HFF-Myc (cell line): Measurements from ENCODE around the gene AMMECR1L.
"Not testable (repeated sequence)": the region's sequence is repeated elsewhere in the genome, so short reads cannot be mapped to it uniquely, and the experiment has no call there.

Source experiments
- DNase-seq: peaks from one replicate; pipeline ENCODE4 v3.0.0-alpha.2; 2011; ENCODE audit warnings: low read depth; ENCODE audit errors: extremely low read depth
- H3K4me3 ChIP-seq: replicated peaks from 2 replicates; pipeline ENCODE4 v1.5.1; 2011; ENCODE audit warnings: low read depth, mild to moderate bottlenecking, control low read depth, low read length
- TF ChIP-seq, protein P1 (sequence below): IDR thresholded peaks from 2 replicates; pipeline ENCODE4 v1.5.1; 2012; ENCODE audit warnings: mild to moderate bottlenecking, low read depth, low read length, control low read depth; ENCODE audit errors: missing control alignments

Gene AMMECR1L

DNA sequence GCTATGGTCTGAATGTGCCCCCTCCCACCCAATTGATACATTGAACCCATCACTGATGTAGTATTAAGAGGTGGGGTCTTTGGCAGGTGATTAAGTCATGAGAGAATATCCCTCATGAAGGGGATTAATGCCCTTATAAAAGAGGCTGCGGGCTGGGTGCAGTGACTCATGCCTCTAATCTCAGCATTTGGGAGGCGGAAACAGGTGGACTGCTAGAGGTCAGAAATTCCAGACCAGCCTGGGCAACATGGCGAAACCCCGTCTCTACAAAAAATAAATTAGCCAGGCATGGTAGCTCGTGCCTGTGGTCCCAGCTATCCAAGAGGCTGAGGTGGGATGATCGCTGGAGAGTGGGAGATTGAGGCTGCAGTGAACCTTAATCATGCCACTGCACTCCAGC, 42.1 kb downstream of the AMMECR1L start:
- no peak for DNase-seq
- TF ChIP-seq, protein P1, sequence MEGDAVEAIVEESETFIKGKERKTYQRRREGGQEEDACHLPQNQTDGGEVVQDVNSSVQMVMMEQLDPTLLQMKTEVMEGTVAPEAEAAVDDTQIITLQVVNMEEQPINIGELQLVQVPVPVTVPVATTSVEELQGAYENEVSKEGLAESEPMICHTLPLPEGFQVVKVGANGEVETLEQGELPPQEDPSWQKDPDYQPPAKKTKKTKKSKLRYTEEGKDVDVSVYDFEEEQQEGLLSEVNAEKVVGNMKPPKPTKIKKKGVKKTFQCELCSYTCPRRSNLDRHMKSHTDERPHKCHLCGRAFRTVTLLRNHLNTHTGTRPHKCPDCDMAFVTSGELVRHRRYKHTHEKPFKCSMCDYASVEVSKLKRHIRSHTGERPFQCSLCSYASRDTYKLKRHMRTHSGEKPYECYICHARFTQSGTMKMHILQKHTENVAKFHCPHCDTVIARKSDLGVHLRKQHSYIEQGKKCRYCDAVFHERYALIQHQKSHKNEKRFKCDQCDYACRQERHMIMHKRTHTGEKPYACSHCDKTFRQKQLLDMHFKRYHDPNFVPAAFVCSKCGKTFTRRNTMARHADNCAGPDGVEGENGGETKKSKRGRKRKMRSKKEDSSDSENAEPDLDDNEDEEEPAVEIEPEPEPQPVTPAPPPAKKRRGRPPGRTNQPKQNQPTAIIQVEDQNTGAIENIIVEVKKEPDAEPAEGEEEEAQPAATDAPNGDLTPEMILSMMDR = no peak
- H3K4me3 ChIP-seq = no peak overlapping the region

- no peak for DNase-seq
- TF ChIP-seq, protein P1 = no peak
- H3K4me3 ChIP-seq = no peak overlapping the region
Measured at GRCh38 chr2:127841466-127842178, 44.1 kb downstream of the AMMECR1L start.

- H3K4me3 ChIP-seq = no peak overlapping the region
- TF ChIP-seq, protein P1 = no peak
- DNase-seq = no peak
Measured at GRCh38 chr2:127840893-127841292, 44.9 kb downstream of the AMMECR1L start.

DNA sequence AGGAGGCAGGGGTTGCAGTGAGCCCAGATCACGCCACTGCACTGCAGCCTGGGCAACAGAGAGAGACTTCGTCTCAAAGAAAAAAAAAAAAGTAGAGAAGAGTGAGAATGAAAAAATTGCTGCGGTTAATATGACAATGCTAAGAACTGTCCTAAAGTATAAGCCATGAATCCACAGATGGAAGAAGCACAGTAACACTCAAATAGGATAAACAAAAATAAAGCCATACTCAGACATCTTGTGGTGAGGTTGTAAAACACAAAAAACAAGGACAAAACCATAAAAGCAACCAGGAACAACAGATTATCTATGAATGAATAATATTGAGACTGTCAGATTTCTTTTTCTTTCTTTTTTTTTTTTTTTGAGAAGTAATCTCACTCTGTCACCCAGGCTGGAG, 50.8 kb downstream of the AMMECR1L start:
- DNase-seq = no peak
- TF ChIP-seq, protein P1 = no peak
- no peak overlapping the region for H3K4me3 ChIP-seq

DNA sequence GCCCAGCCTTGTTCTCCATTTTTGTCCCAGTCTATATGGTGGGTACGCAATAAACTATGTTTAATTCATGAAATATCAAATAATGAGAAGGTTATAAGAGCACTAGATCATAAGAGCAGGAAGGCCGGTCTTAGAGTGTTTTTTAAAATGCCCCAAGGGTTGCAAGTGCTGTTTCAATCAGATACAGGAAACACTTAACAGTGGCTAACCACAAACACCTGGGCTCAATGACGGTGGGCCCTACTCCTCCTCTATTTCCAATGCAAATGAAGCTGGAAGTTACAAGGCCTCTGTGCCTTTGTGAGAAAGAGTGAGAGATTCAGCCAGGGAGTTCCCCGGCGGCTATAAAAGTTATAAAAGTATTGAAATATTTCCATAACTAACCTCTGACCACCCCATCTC, 55.9 kb downstream of the AMMECR1L start:
- TF ChIP-seq, protein P1 = no peak
- H3K4me3 ChIP-seq = no peak overlapping the region
- peak; percentile 59 for DNase-seq

DNA sequence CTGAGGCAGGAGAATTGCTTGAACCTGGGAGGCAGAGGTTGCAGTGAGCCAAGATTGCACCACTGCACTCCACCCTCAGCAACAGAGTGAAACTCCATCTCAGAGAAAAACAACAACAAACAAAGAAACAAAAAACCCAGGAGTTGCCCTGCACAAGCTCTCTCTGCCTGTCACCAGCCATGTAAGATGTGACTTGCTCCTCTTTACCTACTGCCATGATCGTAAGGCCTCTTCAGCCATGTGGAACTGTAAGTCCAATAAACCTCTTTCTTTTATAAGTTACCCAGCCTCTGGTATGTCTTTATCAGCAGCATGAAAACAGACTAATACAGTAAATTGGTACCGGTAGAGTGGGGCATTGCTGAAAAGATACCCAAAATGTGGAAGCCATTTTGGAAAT, 59.0 kb downstream of the AMMECR1L start:
- H3K4me3 ChIP-seq, DNase-seq: not testable (repeated sequence)

DNA sequence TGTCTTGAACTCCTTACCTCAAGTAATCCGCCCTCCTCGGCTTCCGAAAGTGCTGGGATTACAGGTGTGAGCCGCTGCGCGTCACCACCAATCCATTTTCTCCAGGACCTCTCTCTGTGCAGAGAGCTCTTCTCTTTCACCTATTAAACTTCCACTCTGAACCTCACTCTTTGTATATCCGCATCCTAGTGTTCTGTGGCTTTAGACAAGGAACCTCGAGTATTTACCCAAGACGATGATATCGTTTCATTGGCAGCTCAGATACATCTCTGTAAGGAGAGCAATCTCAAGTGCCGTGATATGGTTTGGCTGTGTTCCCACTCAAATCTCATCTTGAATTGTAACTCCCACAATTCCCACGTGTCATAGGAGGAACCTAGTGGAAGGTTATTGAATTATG, 59.7 kb downstream of the AMMECR1L start:
- TF ChIP-seq, protein P1 = no peak
- DNase-seq = no peak

More for the DNA sequence above, 59.7 kb downstream of the AMMECR1L start:
- H3K4me3 ChIP-seq = no peak overlapping the region
